A549 (cell line): ENCODE measurements around the gene PDCD1. TPM values are rescaled to one million over a fixed set of nuclear protein-coding genes. Genes with fewer than 3 reads are reported as not detected.

ENCODE experiments used
- ATAC-seq, 2 experiments: fragments of 200-7000 bp in 1 of 2; fragments of >200 bp in 1 of 2; cut with Nextera tagmentation in 1 of 2; cut with Tn5 transposase in 1 of 2; 3 replicates each; pipeline versions ENCODE4 v1.8.0 to v1.9.1; 2018 to 2020; ENCODE audit warnings: mild to moderate bottlenecking in 1 of 2, moderate library complexity in 1 of 2
- CTCF ChIA-PET: fragments of 300-600 bp; sonication (Branson Sonifier 250); formaldehyde crosslinking; extraction: SDS; loops from one replicate; lab custom pipeline; 2021; ENCODE audit warnings: antibody characterized with exemption, inconsistent platforms; lab: Yijun Ruan, JAX
- POLR2A ChIA-PET: fragments of 350-600 bp; formaldehyde crosslinking; extraction: SDS; loops from one replicate; lab custom pipeline; 2021; ENCODE audit warnings: antibody characterized with exemption, inconsistent platforms; lab: Yijun Ruan, JAX
- DNase-seq, 2 experiments: peaks; one replicate each; pipeline versions ENCODE4 v3.0.0 to v3.0.0-alpha.2; 2011 to 2016; ENCODE audit warnings: low read depth in 1 of 2, low spot score in 1 of 2
- FAIRE-seq: peaks from 2 replicates; lab custom pipeline; 2011; peaks lifted over from hg19 to GRCh38; lab: Jason Lieb, UNC
- H3K27ac ChIP-seq, 2 experiments: fragments of >200 bp; sonication (Bioruptor Twin); formaldehyde crosslinking; 3 replicates each; pipeline ENCODE4 v1.5.1; 2016 to 2017
- H3K4me1 ChIP-seq: fragments of >200 bp; sonication (Bioruptor Twin); formaldehyde crosslinking; 3 replicates; pipeline ENCODE4 v1.6.1; 2016
- H3K4me2 ChIP-seq: fragments of >200 bp; sonication (Bioruptor Twin); formaldehyde crosslinking; 3 replicates; pipeline ENCODE4 v1.6.1; 2016
- H3K4me3 ChIP-seq: fragments of >200 bp; sonication (Bioruptor Twin); formaldehyde crosslinking; 3 replicates; pipeline ENCODE4 v1.5.1; 2016
- H3K9me3 ChIP-seq: fragments of >200 bp; sonication (Bioruptor Twin); formaldehyde crosslinking; 3 replicates; pipeline ENCODE4 v1.6.1; 2016
- BCL3 ChIP-seq: fragments of >200 bp; sonication (Bioruptor Twin); formaldehyde crosslinking; IDR thresholded peaks from 3 replicates; pipeline ENCODE4 v1.6.1; 2016
- CBX8 ChIP-seq: fragments of 200-600 bp; sonication (generic); IDR thresholded peaks from 2 replicates; pipeline ENCODE4 v1.6.1; 2016
- CHD2 ChIP-seq: fragments of 150-350 bp; IDR thresholded peaks from 2 replicates; pipeline ENCODE4 v1.6.1; 2014; ENCODE audit warnings: low read length; ENCODE audit not compliant: partially characterized antibody
- CHD4 ChIP-seq: fragments of 200-600 bp; sonication (generic); IDR thresholded peaks from 2 replicates; pipeline ENCODE4 v1.6.1; 2016; ENCODE audit warnings: antibody characterized with exemption, mild to moderate bottlenecking, borderline replicate concordance
- EHF ChIP-seq: fragments of 250-450 bp; sonication (Bioruptor Pico); IDR thresholded peaks from 2 replicates; pipeline ENCODE4 v1.5.0; 2020; ENCODE audit warnings: mild to moderate bottlenecking
- HMGXB4 ChIP-seq: fragments of 250-450 bp; sonication (Bioruptor Pico); IDR thresholded peaks from 2 replicates; pipeline ENCODE4 v1.5.0; 2021; ENCODE audit warnings: mild to moderate bottlenecking, moderate library complexity, borderline replicate concordance
- HOXA7 ChIP-seq: fragments of 250-450 bp; sonication (Bioruptor Pico); IDR thresholded peaks from 2 replicates; pipeline ENCODE4 v1.5.0; 2020; ENCODE audit warnings: mild to moderate bottlenecking, moderate library complexity
- HOXB13 ChIP-seq: fragments of 250-450 bp; sonication (Bioruptor Pico); IDR thresholded peaks from 2 replicates; pipeline ENCODE4 v1.5.0; 2020; ENCODE audit warnings: low read depth, mild to moderate bottlenecking, moderate library complexity
- JUNB ChIP-seq: fragments of >200 bp; sonication (Bioruptor Twin); formaldehyde crosslinking; IDR thresholded peaks from 2 replicates; pipeline ENCODE4 v1.6.1; 2016
- KDM1A ChIP-seq: fragments of 200-600 bp; sonication (generic); IDR thresholded peaks from 2 replicates; pipeline ENCODE4 v1.6.1; 2016; ENCODE audit warnings: low read depth, mild to moderate bottlenecking
- MAX ChIP-seq: IDR thresholded peaks from 2 replicates; pipeline ENCODE4 v1.6.1; 2012
- PBX3 ChIP-seq: IDR thresholded peaks from 2 replicates; pipeline ENCODE4 v1.6.1; 2012
- PHF8 ChIP-seq: fragments of 200-600 bp; sonication (generic); IDR thresholded peaks from 2 replicates; pipeline ENCODE4 v1.6.1; 2016; ENCODE audit warnings: low read depth, mild to moderate bottlenecking, antibody characterized with exemption, moderate library complexity, borderline replicate concordance
- RNF2 ChIP-seq: fragments of 200-600 bp; sonication (generic); IDR thresholded peaks from 2 replicates; pipeline ENCODE4 v1.6.1; 2016; ENCODE audit warnings: low read depth, mild to moderate bottlenecking, antibody characterized with exemption, moderate library complexity, borderline replicate concordance
- TFCP2L1 ChIP-seq: fragments of 250-450 bp; sonication (Bioruptor Pico); IDR thresholded peaks from 2 replicates; pipeline ENCODE4 v1.5.0; 2021; ENCODE audit warnings: mild to moderate bottlenecking
- USF2 ChIP-seq: fragments of 450-650 bp; IDR thresholded peaks from 2 replicates; pipeline ENCODE4 v1.6.1; 2014; ENCODE audit warnings: antibody characterized with exemption
- ZC3H11A ChIP-seq: fragments of 450-650 bp; IDR thresholded peaks from 2 replicates; pipeline ENCODE4 v1.6.1; 2014; ENCODE audit warnings: antibody characterized with exemption, mild to moderate bottlenecking
- WGBS: methylation state at CpG from one replicate; pipeline ENCODE4 v1.1.6; 2017; ENCODE audit errors: missing lambda C conversion rate; 5-methylcytosine and 5-hydroxymethylcytosine counted together
- polyA plus RNA-seq, 4 experiments: library from polyadenylated mRNA; depleted of rRNA in 3 of 4; stranded (reverse); fragments of >200 nt; fragmentation: RNase III in 1 of 4; extraction: RNeasy Plus Mini Kit Qiagen cat#74134 plus additional on column Dnase treatment in 1 of 4; gene quantifications; 2 replicates in 3 of 4; 3 replicates in 1 of 4; pipeline ENCODE4 v1.2.3, GENCODE V29; 2011 to 2017

PDCD1 gene
- polyA plus RNA-seq, 2 of the 4 experiments (the other 2 are of a cell fraction), result not detected

- FAIRE-seq, result no peak
- no peaks in the 10 kb centered on the region for H3K4me1 ChIP-seq
- TF ChIP-seq RNF2 (no peak), PHF8 (no peak), CHD2 (no peak), CHD4 (no peak), KDM1A (no peak), HMGXB4 (CRISPR knock-in tag) (no peak)
- H3K4me3 ChIP-seq, result no peak overlapping the region
- no peak overlapping the region for H3K4me2 ChIP-seq
- no peaks in the 10 kb centered on the region for H3K9me3 ChIP-seq
- POLR2A ChIA-PET, result no interaction called here
- peak; percentile 55 to 66 for ATAC-seq
- CTCF ChIA-PET, result interaction anchor here (1.2 kb wide), 1 partner anchor 16 kb away, joined by 4 read pairs; no protein-coding TSS in a partner anchor
- DNase-seq, result no peak
- no peak overlapping the region for H3K27ac ChIP-seq
- WGBS, result 80% methylated on average over 8 of the region's 10 CpGs
Observed at GRCh38 chr2:241860184-241861078, 1.7 kb upstream of the PDCD1 start.

- DNase-seq (no peak), ATAC-seq (peak; percentile 67 to 71), FAIRE-seq (no peak)
- Histone ChIP-seq H3K4me1 (no peaks in the 10 kb centered on the region), H3K9me3 (no peaks in the 10 kb centered on the region), H3K27ac (no peak overlapping the region), H3K4me2 (no peak overlapping the region), H3K4me3 (no peak overlapping the region)
- ChIA-PET POLR2A (no interaction called here), CTCF (interaction anchor here (1.2 to 1.5 kb wide), 2 partner anchors 15 to 30 kb away, joined by 3 to 4 read pairs; no protein-coding TSS in a partner anchor)
- TF ChIP-seq BCL3 (no peak), JUNB (no peak), HMGXB4 (CRISPR knock-in tag) (no peak), EHF (CRISPR knock-in tag) (no peak), USF2 (no peak), CBX8 (no peak), TFCP2L1 (CRISPR knock-in tag) (no peak), HOXB13 (no peak), HOXA7 (CRISPR knock-in tag) (no peak), PBX3 (no peak), ZC3H11A (no peak), MAX (no peak)
- WGBS, result 73% methylated on average over 25 of the region's 30 CpGs
Observed at GRCh38 chr2:241859436-241860183, 916 bp upstream of the PDCD1 start.
